SU-DHL-6 (cell line): Measurements from ENCODE around the gene CDKN1A.

Experiments used
- CTCF ChIP-seq: fragments of 200-600 bp; sonication (generic); IDR thresholded peaks from one replicate; pipeline ENCODE4 v1.5.1; 2017; ENCODE audit warnings: antibody characterized with exemption, mild to moderate bottlenecking, low read length, moderate library complexity; ENCODE audit not compliant: insufficient read depth, poor library complexity, severe bottlenecking
- EZH2phosphoT487 ChIP-seq: fragments of 200-600 bp; sonication (generic), shearing (Covaris generic); conservative IDR thresholded peaks from 2 replicates; pipeline ENCODE4 v1.6.1; 2018; ENCODE audit warnings: mild to moderate bottlenecking, antibody characterized with exemption, low read length, moderate library complexity, mixed read lengths

GRCh38 chr6:36638579-36638978, 39.9 kb upstream of the CDKN1A start:
- TF ChIP-seq CTCF (no peak), EZH2phosphoT487 (no peak)
